ENCODE results near the gene DAB1.
"Not testable (repeated sequence)": the region's sequence is repeated elsewhere in the genome, so short reads cannot be mapped to it uniquely, and the experiment has no call there.

DAB1 gene

GRCh38 chr1:57229998-57230397, 193.9 kb downstream of the DAB1 start:
- TF ChIP-seq CTCF (conservative IDR thresholded peaks at IDR 0.05) = no peak
- no peak overlapping the region for H3K27ac ChIP-seq

GRCh38 chr1:57229076-57229475, 194.8 kb downstream of the DAB1 start:
- H3K27ac ChIP-seq = no peak overlapping the region
- TF ChIP-seq CTCF (conservative IDR thresholded peaks at IDR 0.05) = no peak

- no peak overlapping the region for H3K27ac ChIP-seq
- TF ChIP-seq CTCF (conservative IDR thresholded peaks at IDR 0.05) = no peak
These were observed 201.1 kb downstream of the DAB1 start for GRCh38 chr1:57222801-57223200.

- no peak overlapping the region for H3K27ac ChIP-seq
- TF ChIP-seq CTCF (conservative IDR thresholded peaks at IDR 0.05) = no peak
These were observed 201.6 kb downstream of the DAB1 start for GRCh38 chr1:57222307-57222706.

GRCh38 chr1:57220905-57221304, 203.0 kb downstream of the DAB1 start:
- H3K27ac ChIP-seq = not testable (repeated sequence)

GRCh38 chr1:57218487-57219079, 205.3 kb downstream of the DAB1 start:
- TF ChIP-seq CTCF (conservative IDR thresholded peaks at IDR 0.05) = no peak
- no peak overlapping the region for H3K27ac ChIP-seq

GRCh38 chr1:57217905-57218304, 206.0 kb downstream of the DAB1 start:
- no peak overlapping the region for H3K27ac ChIP-seq
- TF ChIP-seq CTCF (conservative IDR thresholded peaks at IDR 0.05) = no peak

- no peak overlapping the region for H3K27ac ChIP-seq
- TF ChIP-seq CTCF (conservative IDR thresholded peaks at IDR 0.05) = no peak
These were observed 208.8 kb downstream of the DAB1 start for GRCh38 chr1:57214951-57215575.

All from VCaP (cell line).